ENCODE measurements around the gene ODAM. TPM values are rescaled to one million over a fixed set of nuclear protein-coding genes. Genes with fewer than 3 reads are reported as not detected.

Gene ODAM
- total RNA-seq, 4 donors from 2014 or later, result not detected

DNA sequence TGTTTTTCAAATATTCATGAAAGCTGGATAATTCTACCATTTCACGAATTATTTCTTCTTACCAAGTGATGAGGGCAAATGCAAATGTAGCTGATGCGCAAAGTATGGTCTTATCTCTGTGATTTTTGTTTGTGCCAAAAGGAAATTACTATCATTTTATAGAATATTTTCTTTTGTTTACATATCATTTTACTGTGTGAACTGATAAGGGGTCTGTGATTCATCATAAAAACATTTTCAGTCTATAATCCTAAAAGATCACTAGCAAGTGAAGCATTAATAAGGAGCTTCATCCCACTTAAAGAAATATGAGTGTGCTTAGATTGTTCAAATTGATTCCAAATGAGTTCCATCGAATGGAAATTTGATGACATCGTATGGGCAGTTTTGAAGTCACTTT is 47.6 kb downstream of the ODAM start:
- DNase-seq, result no peak
- no peaks in the 10 kb centered on the region for H3K9me3 ChIP-seq
- intact Hi-C loops (cut with DNase I), result no loop called here
- WGBS, 2 donors, result 63 to 74% methylated on average over 4 of the region's 4 CpGs
- no peak for TF ChIP-seq POLR2A (IDR thresholded peaks at IDR 0.05)
- TF ChIP-seq, protein P1, sequence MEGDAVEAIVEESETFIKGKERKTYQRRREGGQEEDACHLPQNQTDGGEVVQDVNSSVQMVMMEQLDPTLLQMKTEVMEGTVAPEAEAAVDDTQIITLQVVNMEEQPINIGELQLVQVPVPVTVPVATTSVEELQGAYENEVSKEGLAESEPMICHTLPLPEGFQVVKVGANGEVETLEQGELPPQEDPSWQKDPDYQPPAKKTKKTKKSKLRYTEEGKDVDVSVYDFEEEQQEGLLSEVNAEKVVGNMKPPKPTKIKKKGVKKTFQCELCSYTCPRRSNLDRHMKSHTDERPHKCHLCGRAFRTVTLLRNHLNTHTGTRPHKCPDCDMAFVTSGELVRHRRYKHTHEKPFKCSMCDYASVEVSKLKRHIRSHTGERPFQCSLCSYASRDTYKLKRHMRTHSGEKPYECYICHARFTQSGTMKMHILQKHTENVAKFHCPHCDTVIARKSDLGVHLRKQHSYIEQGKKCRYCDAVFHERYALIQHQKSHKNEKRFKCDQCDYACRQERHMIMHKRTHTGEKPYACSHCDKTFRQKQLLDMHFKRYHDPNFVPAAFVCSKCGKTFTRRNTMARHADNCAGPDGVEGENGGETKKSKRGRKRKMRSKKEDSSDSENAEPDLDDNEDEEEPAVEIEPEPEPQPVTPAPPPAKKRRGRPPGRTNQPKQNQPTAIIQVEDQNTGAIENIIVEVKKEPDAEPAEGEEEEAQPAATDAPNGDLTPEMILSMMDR (IDR thresholded peaks at IDR 0.05), result no peak
- no peaks in the 10 kb centered on the region for H3K4me1 ChIP-seq
- H3K27ac ChIP-seq, result no peak overlapping the region
- H3K36me3 ChIP-seq, result no peaks in the 10 kb centered on the region
- H3K4me3 ChIP-seq, result no peak overlapping the region
- no peaks in the 10 kb centered on the region for H3K27me3 ChIP-seq

DNA sequence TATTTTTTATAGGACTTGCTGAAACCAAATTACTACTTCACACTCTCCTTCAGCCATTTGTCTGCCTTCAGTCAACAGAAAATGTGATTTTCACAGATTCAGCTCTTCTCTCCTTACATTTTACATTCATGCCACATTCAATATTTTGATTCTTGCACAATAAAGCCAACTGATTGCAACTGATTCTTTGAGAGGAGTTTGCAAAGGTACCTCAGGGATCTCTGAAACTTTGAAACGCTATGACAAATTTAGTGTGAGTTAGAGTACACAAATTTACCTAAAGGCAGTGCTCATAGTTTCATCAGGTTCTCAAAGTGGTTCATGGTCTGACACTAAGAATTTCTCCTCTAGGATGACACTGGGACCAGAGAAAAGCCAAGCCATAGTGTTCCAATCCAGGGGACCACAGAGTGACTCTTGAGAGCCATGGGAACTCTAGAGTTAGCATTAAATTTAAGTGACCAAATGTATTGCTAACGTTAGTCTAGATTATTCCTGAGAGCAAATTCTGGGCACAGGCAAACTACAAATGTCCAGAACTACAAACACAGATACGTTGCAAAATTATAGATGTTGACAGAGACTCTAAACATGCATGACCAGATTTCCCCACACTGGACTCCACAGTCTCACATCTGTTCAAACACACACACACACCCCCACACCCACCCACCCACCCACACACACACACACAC is 55.9 kb downstream of the ODAM start:
- DNase-seq, result no peak
- Histone ChIP-seq H3K4me1 (no peaks in the 10 kb centered on the region), H3K27me3 (no peaks in the 10 kb centered on the region), H3K27ac (no peak overlapping the region), H3K4me3 (no peak overlapping the region), H3K9me3 (no peaks in the 10 kb centered on the region), H3K36me3 (no peaks in the 10 kb centered on the region)
- TF ChIP-seq POLR2A (IDR thresholded peaks at IDR 0.05), result no peak
- TF ChIP-seq, protein P1 (IDR thresholded peaks at IDR 0.05), result no peak
- intact Hi-C loops (cut with DNase I), result no loop called here
- WGBS, 2 donors, result 39 to 62% methylated on average over 3 of the region's 3 CpGs

DNA sequence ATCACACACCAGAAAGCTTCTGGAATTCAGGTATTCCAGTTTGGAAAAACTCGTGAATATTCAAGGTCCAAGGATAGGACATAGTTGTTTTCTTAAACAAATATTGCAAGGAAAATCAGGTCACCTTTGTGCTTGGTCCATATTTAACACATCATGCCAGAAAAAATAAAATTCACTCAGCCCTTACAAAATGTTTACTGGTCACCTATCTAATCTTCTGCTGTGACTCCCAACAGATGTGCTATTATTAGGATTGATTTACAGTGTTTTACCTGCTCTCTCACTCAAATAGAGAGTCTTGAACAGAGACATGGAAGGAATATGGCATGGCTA is 56.4 kb downstream of the ODAM start:
- Histone ChIP-seq H3K4me1 (no peaks in the 10 kb centered on the region), H3K4me3 (no peak overlapping the region), H3K27me3 (no peaks in the 10 kb centered on the region), H3K27ac (no peak overlapping the region), H3K36me3 (no peaks in the 10 kb centered on the region), H3K9me3 (no peaks in the 10 kb centered on the region)
- WGBS, 2 donors, result 58 to 69% methylated on average over 1 of the region's 1 CpG
- TF ChIP-seq POLR2A (IDR thresholded peaks at IDR 0.05), result no peak
- TF ChIP-seq, protein P1 (IDR thresholded peaks at IDR 0.05), result no peak
- intact Hi-C loops (cut with DNase I), result no loop called here
- DNase-seq, result no peak

Other genes with a start within 250 kb of the ODAM start
- gene CSN2, start 230.0 kb upstream of the ODAM start, total RNA-seq, result not detected
- not detected for gene STATH, start 199.8 kb upstream of the ODAM start, total RNA-seq
- gene HTN3, start 167.3 kb upstream of the ODAM start, total RNA-seq, result not detected
- gene HTN1, start 145.3 kb upstream of the ODAM start, total RNA-seq, result not detected
- not detected for gene PRR27, start 41.5 kb upstream of the ODAM start, total RNA-seq
- gene FDCSP, start 30.4 kb downstream of the ODAM start, total RNA-seq, result 1 to 10 TPM in 1 of 4 donors, not detected in 3; 5.7 TPM
- not detected for gene CSN3, start 46.9 kb downstream of the ODAM start, total RNA-seq
- not detected for gene CABS1, start 139.3 kb downstream of the ODAM start, total RNA-seq
- not detected for gene SMR3A, start 165.0 kb downstream of the ODAM start, total RNA-seq
- gene SMR3B, start 187.4 kb downstream of the ODAM start, total RNA-seq, result not detected
- not detected for gene OPRPN, start 202.2 kb downstream of the ODAM start, total RNA-seq

Measured in esophagus squamous epithelium (tissue), 5 donors.